Measurements from ENCODE around the gene CCDC142.

CCDC142 gene

GRCh38 chr2:74513605-74514367 lies 31.0 kb upstream of the CCDC142 start:
- DNase-seq: no peak

GRCh38 chr2:74512744-74513604 lies 30.2 kb upstream of the CCDC142 start:
- DNase-seq: no peak

GRCh38 chr2:74511104-74511989 lies 28.5 kb upstream of the CCDC142 start:
- DNase-seq: no peak

GRCh38 chr2:74510272-74510671 lies 27.5 kb upstream of the CCDC142 start:
- no peak for DNase-seq

- DNase-seq: peak; percentile 40
These were observed 25.2 kb upstream of the CCDC142 start for GRCh38 chr2:74507926-74508520.

GRCh38 chr2:74507145-74507925 lies 24.5 kb upstream of the CCDC142 start, which contains the start of gene PCGF1:
Gene PCGF1 (minus strand): TSS chr2:74507695. CDS start chr2:74507668, 27 bp downstream.
- peak; percentile 99 for DNase-seq

GRCh38 chr2:74505448-74506246 lies 22.8 kb upstream of the CCDC142 start:
- DNase-seq: no peak

GRCh38 chr2:74504591-74504990 lies 21.8 kb upstream of the CCDC142 start:
- no peak for DNase-seq

GRCh38 chr2:74503506-74504475 lies 21.0 kb upstream of the CCDC142 start:
- DNase-seq: no peak

- DNase-seq: peak; percentile 90
These were observed 20.1 kb upstream of the CCDC142 start for GRCh38 chr2:74502720-74503505.

- DNase-seq: no peak
These were observed 19.4 kb upstream of the CCDC142 start for GRCh38 chr2:74502147-74502719.

GRCh38 chr2:74501335-74502071 lies 18.7 kb upstream of the CCDC142 start:
- no peak for DNase-seq

GRCh38 chr2:74500578-74500946 lies 17.8 kb upstream of the CCDC142 start:
- no peak for DNase-seq

- DNase-seq: no peak
These were observed 17.3 kb upstream of the CCDC142 start for GRCh38 chr2:74499940-74500577.

- DNase-seq: peak; percentile 68
These were observed 16.6 kb upstream of the CCDC142 start, which contains the start of gene LBX2 for GRCh38 chr2:74499267-74499939. Gene LBX2 (minus strand): TSS chr2:74499603. CDS start chr2:74499537, 66 bp downstream.
